Measurements from ENCODE around the gene HES2.

HES2 gene

GRCh38 chr1:6465461-6466005, 45.8 kb upstream of the HES2 start:
- H3K9ac ChIP-seq (ENCODE audit: insufficient read length, low read depth), result no peak overlapping the region
- H3K4me3 ChIP-seq (ENCODE audit: insufficient read length, low read depth), result no peak overlapping the region
- DNase-seq (ENCODE audit: low read depth, low spot score), result no peak
- peaks cover 78% of the 10 kb centered on the region for H3K36me3 ChIP-seq (ENCODE audit: insufficient read depth, insufficient read length, low read length)
- peaks cover 4% of the 10 kb centered on the region for H3K4me1 ChIP-seq (ENCODE audit: insufficient read depth, insufficient read length)
- TF ChIP-seq YY1 (IDR thresholded peaks at IDR 0.05; ENCODE audit: insufficient read depth, insufficient read length) (no peak), ZNF274 (IDR thresholded peaks at IDR 0.05; ENCODE audit: low read depth, low read length) (no peak), SUZ12 (IDR thresholded peaks at IDR 0.05; ENCODE audit: extremely low read depth, insufficient read depth, insufficient read length) (no peak)
- H3K27me3 ChIP-seq (ENCODE audit: insufficient read depth, insufficient read length), result no peaks in the 10 kb centered on the region
- H3K9me3 ChIP-seq (ENCODE audit: insufficient read depth, low read length), result no peaks in the 10 kb centered on the region

- Histone ChIP-seq H3K4me3 (ENCODE audit: insufficient read length, low read depth) (no peak overlapping the region), H3K4me1 (ENCODE audit: insufficient read depth, insufficient read length) (peaks cover 5% of the 10 kb centered on the region)
- no peak for TF ChIP-seq ZNF274 (IDR thresholded peaks at IDR 0.05; ENCODE audit: low read depth, low read length)
- no peak for TF ChIP-seq YY1 (IDR thresholded peaks at IDR 0.05; ENCODE audit: insufficient read depth, insufficient read length)
- no peak for TF ChIP-seq SUZ12 (IDR thresholded peaks at IDR 0.05; ENCODE audit: extremely low read depth, insufficient read depth, insufficient read length)
These were observed 45.2 kb upstream of the HES2 start for GRCh38 chr1:6464915-6465314.

GRCh38 chr1:6464514-6464836, 44.8 kb upstream of the HES2 start:
- no peak for TF ChIP-seq SUZ12 (IDR thresholded peaks at IDR 0.05; ENCODE audit: extremely low read depth, insufficient read depth, insufficient read length)
- TF ChIP-seq ZNF274 (IDR thresholded peaks at IDR 0.05; ENCODE audit: low read depth, low read length), result no peak
- TF ChIP-seq YY1 (IDR thresholded peaks at IDR 0.05; ENCODE audit: insufficient read depth, insufficient read length), result no peak
- Histone ChIP-seq H3K9ac (ENCODE audit: insufficient read length, low read depth) (no peak overlapping the region), H3K4me3 (ENCODE audit: insufficient read length, low read depth) (no peak overlapping the region), H3K4me1 (ENCODE audit: insufficient read depth, insufficient read length) (peaks cover 8% of the 10 kb centered on the region), H3K9me3 (ENCODE audit: insufficient read depth, low read length) (no peaks in the 10 kb centered on the region), H3K36me3 (ENCODE audit: insufficient read depth, insufficient read length, low read length) (peaks cover 67% of the 10 kb centered on the region), H3K27me3 (ENCODE audit: insufficient read depth, insufficient read length) (no peaks in the 10 kb centered on the region)
- no peak for DNase-seq (ENCODE audit: low read depth, low spot score)

More at GRCh38 chr1:6464915-6465314, 45.2 kb upstream of the HES2 start:
- Histone ChIP-seq H3K36me3 (ENCODE audit: insufficient read depth, insufficient read length, low read length) (peaks cover 71% of the 10 kb centered on the region), H3K27me3 (ENCODE audit: insufficient read depth, insufficient read length) (no peaks in the 10 kb centered on the region), H3K9ac (ENCODE audit: insufficient read length, low read depth) (no peak overlapping the region), H3K9me3 (ENCODE audit: insufficient read depth, low read length) (no peaks in the 10 kb centered on the region)
- DNase-seq (ENCODE audit: low read depth, low spot score), result no peak

GRCh38 chr1:6463120-6463412, 43.3 kb upstream of the HES2 start:
- TF ChIP-seq SUZ12 (IDR thresholded peaks at IDR 0.05; ENCODE audit: extremely low read depth, insufficient read depth, insufficient read length), result no peak
- H3K36me3 ChIP-seq (ENCODE audit: insufficient read depth, insufficient read length, low read length), result peaks cover 53% of the 10 kb centered on the region
- H3K4me3 ChIP-seq (ENCODE audit: insufficient read length, low read depth), result no peak overlapping the region
- H3K27me3 ChIP-seq (ENCODE audit: insufficient read depth, insufficient read length), result no peaks in the 10 kb centered on the region
- H3K9ac ChIP-seq (ENCODE audit: insufficient read length, low read depth), result no peak overlapping the region
- DNase-seq (ENCODE audit: low read depth, low spot score), result no peak
- no peaks in the 10 kb centered on the region for H3K9me3 ChIP-seq (ENCODE audit: insufficient read depth, low read length)
- H3K4me1 ChIP-seq (ENCODE audit: insufficient read depth, insufficient read length), result peaks cover 8% of the 10 kb centered on the region

GRCh38 chr1:6462412-6463119, 42.8 kb upstream of the HES2 start:
- TF ChIP-seq ZNF274 (IDR thresholded peaks at IDR 0.05; ENCODE audit: low read depth, low read length) (no peak), SUZ12 (IDR thresholded peaks at IDR 0.05; ENCODE audit: extremely low read depth, insufficient read depth, insufficient read length) (no peak), YY1 (IDR thresholded peaks at IDR 0.05; ENCODE audit: insufficient read depth, insufficient read length) (no peak)

GRCh38 chr1:6461538-6462411, 42.1 kb upstream of the HES2 start:
- no peak for TF ChIP-seq SUZ12 (IDR thresholded peaks at IDR 0.05; ENCODE audit: extremely low read depth, insufficient read depth, insufficient read length)
- no peak for TF ChIP-seq ZNF274 (IDR thresholded peaks at IDR 0.05; ENCODE audit: low read depth, low read length)
- TF ChIP-seq YY1 (IDR thresholded peaks at IDR 0.05; ENCODE audit: insufficient read depth, insufficient read length), result no peak
- DNase-seq (ENCODE audit: low read depth, low spot score), result no peak
- Histone ChIP-seq H3K36me3 (ENCODE audit: insufficient read depth, insufficient read length, low read length) (peaks cover 40% of the 10 kb centered on the region), H3K4me1 (ENCODE audit: insufficient read depth, insufficient read length) (peaks cover 8% of the 10 kb centered on the region), H3K9ac (ENCODE audit: insufficient read length, low read depth) (no peak overlapping the region), H3K4me3 (ENCODE audit: insufficient read length, low read depth) (no peak overlapping the region), H3K9me3 (ENCODE audit: insufficient read depth, low read length) (no peaks in the 10 kb centered on the region), H3K27me3 (ENCODE audit: insufficient read depth, insufficient read length) (no peaks in the 10 kb centered on the region)

More at GRCh38 chr1:6462412-6463119, 42.8 kb upstream of the HES2 start:
- no peak overlapping the region for H3K9ac ChIP-seq (ENCODE audit: insufficient read length, low read depth)
- no peak for DNase-seq (ENCODE audit: low read depth, low spot score)
- H3K4me3 ChIP-seq (ENCODE audit: insufficient read length, low read depth), result no peak overlapping the region
- peaks cover 48% of the 10 kb centered on the region for H3K36me3 ChIP-seq (ENCODE audit: insufficient read depth, insufficient read length, low read length)
- H3K4me1 ChIP-seq (ENCODE audit: insufficient read depth, insufficient read length), result peaks cover 8% of the 10 kb centered on the region
- H3K9me3 ChIP-seq (ENCODE audit: insufficient read depth, low read length), result no peaks in the 10 kb centered on the region
- no peaks in the 10 kb centered on the region for H3K27me3 ChIP-seq (ENCODE audit: insufficient read depth, insufficient read length)

GRCh38 chr1:6461051-6461530, 41.4 kb upstream of the HES2 start:
- Histone ChIP-seq H3K9ac (ENCODE audit: insufficient read length, low read depth) (no peak overlapping the region), H3K27me3 (ENCODE audit: insufficient read depth, insufficient read length) (no peaks in the 10 kb centered on the region)

More at GRCh38 chr1:6461051-6461530, 41.4 kb upstream of the HES2 start:
- TF ChIP-seq YY1 (IDR thresholded peaks at IDR 0.05; ENCODE audit: insufficient read depth, insufficient read length) (no peak), ZNF274 (IDR thresholded peaks at IDR 0.05; ENCODE audit: low read depth, low read length) (no peak), SUZ12 (IDR thresholded peaks at IDR 0.05; ENCODE audit: extremely low read depth, insufficient read depth, insufficient read length) (no peak)
- H3K4me3 ChIP-seq (ENCODE audit: insufficient read length, low read depth), result no peak overlapping the region
- H3K36me3 ChIP-seq (ENCODE audit: insufficient read depth, insufficient read length, low read length), result peaks cover 40% of the 10 kb centered on the region
- DNase-seq (ENCODE audit: low read depth, low spot score), result no peak
- H3K9me3 ChIP-seq (ENCODE audit: insufficient read depth, low read length), result no peaks in the 10 kb centered on the region
- H3K4me1 ChIP-seq (ENCODE audit: insufficient read depth, insufficient read length), result peaks cover 8% of the 10 kb centered on the region

Data from NT2/D1 (cell line).